ENCODE results near the gene LHPP.
"Not testable (repeated sequence)": the region's sequence is repeated elsewhere in the genome, so short reads cannot be mapped to it uniquely, and the experiment has no call there.

LHPP gene

GRCh38 chr10:124587811-124588211 is 126.2 kb downstream of the LHPP start:
- no peak overlapping the region for H3K4me3 ChIP-seq (ENCODE audit: low read length)
- no peak for TF ChIP-seq ZNF274 (IDR thresholded peaks at IDR 0.05; ENCODE audit: low read depth, low read length)

GRCh38 chr10:124588341-124588735 is 126.7 kb downstream of the LHPP start:
- not testable (repeated sequence) for H3K4me3 ChIP-seq (ENCODE audit: low read length)

- no peak overlapping the region for H3K4me3 ChIP-seq (ENCODE audit: low read length)
- TF ChIP-seq ZNF274 (IDR thresholded peaks at IDR 0.05; ENCODE audit: low read depth, low read length): no peak
Measured at GRCh38 chr10:124588736-124589490, 127.3 kb downstream of the LHPP start.

GRCh38 chr10:124589491-124590041 is 127.9 kb downstream of the LHPP start:
- no peak for TF ChIP-seq ZNF274 (IDR thresholded peaks at IDR 0.05; ENCODE audit: low read depth, low read length)

GRCh38 chr10:124590216-124591122 is 128.8 kb downstream of the LHPP start:
- TF ChIP-seq ZNF274 (IDR thresholded peaks at IDR 0.05; ENCODE audit: low read depth, low read length): no peak
- no peak overlapping the region for H3K4me3 ChIP-seq (ENCODE audit: low read length)

More at GRCh38 chr10:124589491-124590041, 127.9 kb downstream of the LHPP start:
- no peak overlapping the region for H3K4me3 ChIP-seq (ENCODE audit: low read length)

GRCh38 chr10:124591123-124591495 is 129.5 kb downstream of the LHPP start:
- no peak for TF ChIP-seq ZNF274 (IDR thresholded peaks at IDR 0.05; ENCODE audit: low read depth, low read length)
- no peak overlapping the region for H3K4me3 ChIP-seq (ENCODE audit: low read length)

GRCh38 chr10:124592101-124592500 is 130.5 kb downstream of the LHPP start:
- TF ChIP-seq ZNF274 (IDR thresholded peaks at IDR 0.05; ENCODE audit: low read depth, low read length): no peak
- H3K4me3 ChIP-seq (ENCODE audit: low read length): no peak overlapping the region

GRCh38 chr10:124592736-124593430 is 131.3 kb downstream of the LHPP start:
- H3K4me3 ChIP-seq (ENCODE audit: low read length): no peak overlapping the region
- no peak for TF ChIP-seq ZNF274 (IDR thresholded peaks at IDR 0.05; ENCODE audit: low read depth, low read length)

- no peak overlapping the region for H3K4me3 ChIP-seq (ENCODE audit: low read length)
- no peak for TF ChIP-seq ZNF274 (IDR thresholded peaks at IDR 0.05; ENCODE audit: low read depth, low read length)
Measured at GRCh38 chr10:124593431-124593985, 131.9 kb downstream of the LHPP start.

GRCh38 chr10:124594240-124594639 is 132.6 kb downstream of the LHPP start:
- no peak for TF ChIP-seq ZNF274 (IDR thresholded peaks at IDR 0.05; ENCODE audit: low read depth, low read length)
- no peak overlapping the region for H3K4me3 ChIP-seq (ENCODE audit: low read length)

- no peak for TF ChIP-seq ZNF274 (IDR thresholded peaks at IDR 0.05; ENCODE audit: low read depth, low read length)
- no peak overlapping the region for H3K4me3 ChIP-seq (ENCODE audit: low read length)
Measured at GRCh38 chr10:124595143-124595883, 133.7 kb downstream of the LHPP start.

GRCh38 chr10:124596116-124596785 is 134.6 kb downstream of the LHPP start:
- no peak for TF ChIP-seq ZNF274 (IDR thresholded peaks at IDR 0.05; ENCODE audit: low read depth, low read length)
- H3K4me3 ChIP-seq (ENCODE audit: low read length): no peak overlapping the region
